Thyroid gland (tissue), 4 donors: Measurements from ENCODE around the gene RELL1.

Experiments
- CTCF ChIP-seq, 6 experiments: fragments of 200-600 bp in 3 of 6; fragments of 450-650 bp in 3 of 6; sonication (generic) in 3 of 6; IDR thresholded peaks; one replicate each; pipeline ENCODE4 v1.5.1; 2016 to 2019; ENCODE audit warnings: antibody characterized with exemption in 6 of 6, mild to moderate bottlenecking in 2 of 6, inconsistent platforms in 1 of 6, moderate library complexity in 1 of 6
- POLR2A ChIP-seq, 2 donors: fragments of 450-650 bp; IDR thresholded peaks; one replicate each; pipeline ENCODE4 v1.6.1; 2017; ENCODE audit warnings: antibody characterized with exemption in 2 of 2, mild to moderate bottlenecking in 2 of 2, moderate library complexity in 1 of 2

- no peak for TF ChIP-seq POLR2A (IDR thresholded peaks at IDR 0.05)
- TF ChIP-seq CTCF (IDR thresholded peaks at IDR 0.05): no peak
These were observed 1.0 kb upstream of the RELL1 start for GRCh38 chr4:37687194-37687562.
